Tracheal epithelial cell (primary cell): ENCODE data around the gene SERPINA6. TPM values are rescaled to one million over a fixed set of nuclear protein-coding genes. Genes with fewer than 3 reads are reported as not detected.

Experiments
- total RNA-seq: library from RNA; depleted of rRNA; stranded (reverse); fragments of >200 nt; gene quantifications from 2 replicates; pipeline ENCODE4 v1.2.1, GENCODE V29; 2014

Gene SERPINA6, protein sequence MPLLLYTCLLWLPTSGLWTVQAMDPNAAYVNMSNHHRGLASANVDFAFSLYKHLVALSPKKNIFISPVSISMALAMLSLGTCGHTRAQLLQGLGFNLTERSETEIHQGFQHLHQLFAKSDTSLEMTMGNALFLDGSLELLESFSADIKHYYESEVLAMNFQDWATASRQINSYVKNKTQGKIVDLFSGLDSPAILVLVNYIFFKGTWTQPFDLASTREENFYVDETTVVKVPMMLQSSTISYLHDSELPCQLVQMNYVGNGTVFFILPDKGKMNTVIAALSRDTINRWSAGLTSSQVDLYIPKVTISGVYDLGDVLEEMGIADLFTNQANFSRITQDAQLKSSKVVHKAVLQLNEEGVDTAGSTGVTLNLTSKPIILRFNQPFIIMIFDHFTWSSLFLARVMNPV
- total RNA-seq, result 0.48 TPM in 1 of 2 replicates, not detected in the other

DNA sequence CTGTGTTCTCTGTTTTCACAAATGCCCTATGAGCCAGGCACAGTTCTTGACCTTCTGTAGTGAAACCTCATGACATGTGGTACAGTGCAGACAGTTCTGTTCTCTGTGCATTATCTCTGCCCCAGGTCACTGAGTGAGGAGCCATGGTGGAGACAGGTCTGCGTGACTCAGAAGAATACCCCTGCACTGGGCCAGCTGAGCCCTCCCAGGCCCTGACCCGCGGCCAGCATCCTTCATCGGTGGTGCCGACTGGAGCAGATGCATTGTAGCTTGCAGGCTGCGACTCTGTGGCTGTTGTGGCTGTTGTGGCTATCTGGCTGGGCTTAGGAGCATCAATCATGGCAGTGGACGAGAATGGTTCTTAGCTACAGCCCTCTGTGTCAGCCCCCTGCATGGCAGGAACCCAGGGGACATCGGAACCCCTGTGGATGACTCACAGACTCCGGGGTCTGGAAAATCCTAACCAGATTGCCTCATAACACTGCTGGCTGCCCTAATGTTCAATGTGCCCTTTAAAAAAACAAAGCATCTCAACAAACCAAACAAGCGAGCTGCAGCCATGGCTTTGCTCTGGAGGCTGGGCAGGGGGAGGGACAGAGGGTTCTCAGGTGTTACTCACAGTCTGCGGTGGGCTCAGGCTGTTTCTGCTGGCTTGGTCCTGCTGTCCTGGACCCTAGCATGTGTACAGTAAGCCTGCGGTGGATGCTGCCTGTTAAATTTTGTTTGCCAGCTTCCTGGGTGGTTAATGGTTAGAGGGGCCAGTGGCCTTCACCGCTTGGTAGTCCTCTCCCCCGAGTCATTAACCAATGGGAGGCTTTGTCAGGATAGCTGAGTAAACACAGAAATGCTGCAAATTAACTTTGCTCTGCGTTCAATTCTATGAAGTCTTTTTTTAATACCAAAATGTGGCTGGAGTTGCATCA is at the start of gene SERPINA6:
Gene SERPINA6 (minus strand): TSS at position 689 of the 923 bp plus-strand sequence. CDS start 8,688 bp downstream, outside the sequence.

DNA sequence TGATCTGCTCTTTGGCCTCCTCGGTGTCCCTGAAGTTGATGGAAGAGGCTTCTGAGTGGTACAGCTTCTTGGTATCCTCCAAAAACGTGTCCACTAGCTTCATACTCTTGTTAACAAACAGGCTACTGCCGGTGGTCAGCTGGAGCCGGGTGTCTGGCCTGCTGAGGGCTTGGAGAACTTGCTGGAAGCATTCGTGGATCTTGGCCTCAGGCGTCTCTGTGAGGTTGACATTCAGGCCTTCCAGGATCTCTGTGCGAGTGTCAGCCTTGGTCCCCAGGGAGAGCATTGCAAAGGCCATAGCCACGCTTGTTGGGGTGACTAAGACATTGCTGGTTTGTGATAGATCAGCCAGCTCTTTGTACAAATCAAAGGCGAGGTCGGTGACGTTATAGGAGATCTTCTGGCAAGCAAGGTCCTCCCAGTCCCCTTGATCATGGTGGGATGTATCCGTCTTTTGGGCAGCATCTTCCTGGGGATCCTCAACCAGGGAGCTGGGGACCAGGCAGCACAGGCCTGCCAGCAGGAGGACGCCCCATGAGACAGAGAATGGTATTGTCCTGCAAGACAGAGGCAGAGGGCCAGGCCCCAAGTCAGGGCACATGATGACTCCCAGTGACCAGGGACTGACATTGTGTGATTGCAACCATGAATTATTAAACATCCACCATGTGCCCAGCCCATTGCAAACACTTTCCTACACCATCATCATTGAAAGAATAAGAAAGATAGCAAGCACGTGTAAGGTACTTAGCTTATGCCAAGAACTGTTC is 43.2 kb upstream of the SERPINA6 start, which contains the start of gene SERPINA2:
Gene SERPINA2 (minus strand): TSS at position 553 of the 770 bp plus-strand sequence.

DNA sequence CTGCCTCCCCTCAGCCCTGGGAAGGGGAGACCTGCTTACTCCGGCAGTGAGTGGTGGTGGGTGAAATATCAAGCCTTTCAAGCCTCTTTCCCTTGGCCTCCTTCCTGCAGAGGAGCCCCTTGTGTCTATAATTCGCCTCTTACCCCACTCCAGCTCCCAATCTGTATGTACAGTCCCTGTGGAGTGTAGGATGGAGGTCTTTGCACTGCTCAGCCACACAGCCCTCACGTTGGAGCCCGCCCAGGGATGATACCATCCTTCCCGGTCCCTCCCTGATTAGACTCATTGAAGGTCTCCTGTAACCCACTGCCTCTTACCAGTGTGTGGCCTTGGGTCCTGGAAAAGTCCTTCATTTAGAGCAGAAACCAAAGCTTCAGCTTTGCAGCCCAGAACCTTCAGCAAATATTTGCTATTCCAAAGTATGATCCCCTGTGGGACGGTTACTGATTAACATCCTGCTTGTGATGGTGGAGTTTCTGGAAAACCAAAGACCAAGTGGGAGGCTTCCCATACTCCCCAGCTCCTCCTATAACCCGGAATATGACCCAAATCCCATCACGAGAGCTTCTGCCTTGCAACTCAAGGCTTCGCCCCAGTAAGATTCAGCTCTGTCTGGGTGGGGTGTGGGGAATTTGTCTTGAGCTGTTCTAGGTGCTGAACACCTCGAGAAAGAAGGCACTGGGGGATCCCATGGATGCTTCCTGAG is 30.1 kb downstream of the SERPINA6 start, which contains the start of gene SERPINA10:
Gene SERPINA10 (minus strand): TSS at position 397 of the 706 bp plus-strand sequence. CDS start 2,675 bp downstream, outside the sequence.

Other genes starting within 250 kb of the SERPINA6 start
- 98.5 and 127 TPM in 2 replicates for gene DDX24, start 242.1 kb downstream of the SERPINA6 start, total RNA-seq
- gene IFI27L1, start 242.0 kb downstream of the SERPINA6 start, total RNA-seq, result 7.7 and 8.9 TPM in 2 replicates
- 30.7 and 39.5 TPM in 2 replicates for gene IFI27, start 212.6 kb downstream of the SERPINA6 start, total RNA-seq
- gene IFI27L2, start 193.7 kb downstream of the SERPINA6 start, total RNA-seq, result 46.0 and 79.5 TPM in 2 replicates
- 12.1 and 24.6 TPM in 2 replicates for gene PPP4R4, start 149.0 kb downstream of the SERPINA6 start, total RNA-seq
- gene SERPINA10, start 30.1 kb downstream of the SERPINA6 start, total RNA-seq, result not detected in 2 replicates
- not detected in 2 replicates for gene SERPINA2, start 43.4 kb upstream of the SERPINA6 start, total RNA-seq
- gene SERPINA1, start 65.3 kb upstream of the SERPINA6 start, total RNA-seq, result 1.1 and 10.6 TPM in 2 replicates
- not detected in 2 replicates for gene SERPINA11, start 129.5 kb upstream of the SERPINA6 start, total RNA-seq
- not detected in 2 replicates for gene SERPINA9, start 152.9 kb upstream of the SERPINA6 start, total RNA-seq
- gene SERPINA12, start 186.1 kb upstream of the SERPINA6 start, total RNA-seq, result not detected in 2 replicates
- gene SERPINA4, start 238.1 kb upstream of the SERPINA6 start, total RNA-seq, result 0.24 TPM in 1 of 2 replicates, not detected in the other